Keratinocyte (primary cell): ENCODE results near the gene KLHL25. TPM values are rescaled to one million over a fixed set of nuclear protein-coding genes. Genes with fewer than 3 reads are reported as not detected.

Source experiments
- DNase-seq: peaks from one replicate; pipeline ENCODE4 v3.0.0-alpha.2; 2011; ENCODE audit warnings: low read depth, missing footprints, low spot score
- FAIRE-seq: peaks from 2 replicates; lab custom pipeline; 2011; peaks lifted over from hg19 to GRCh38; lab: Jason Lieb, UNC
- H2AFZ ChIP-seq: 2 replicates; pipeline ENCODE4 v1.6.0; 2012; ENCODE audit warnings: low read length, control low read depth, inconsistent platforms; ENCODE audit not compliant: control insufficient read depth
- H3K27ac ChIP-seq: 2 replicates; pipeline ENCODE4 v1.5.1; 2011; ENCODE audit warnings: low read length; ENCODE audit not compliant: control insufficient read depth, insufficient read depth
- H3K27me3 ChIP-seq: 3 replicates; pipeline ENCODE4 v1.6.0; 2011; ENCODE audit warnings: low read length; ENCODE audit not compliant: control insufficient read depth, insufficient read depth; ENCODE audit errors: extremely low read depth
- H3K36me3 ChIP-seq, 2 experiments: 2 replicates in 1 of 2; 3 replicates in 1 of 2; pipeline ENCODE4 v1.5.1; 2011; ENCODE audit warnings: low read length in 2 of 2, mild to moderate bottlenecking in 1 of 2; ENCODE audit not compliant: control insufficient read depth in 2 of 2, insufficient read depth in 2 of 2; ENCODE audit errors: extremely low read depth in 1 of 2
- H3K4me1 ChIP-seq: 3 replicates; pipeline ENCODE4 v1.5.1; 2011; ENCODE audit warnings: low read length; ENCODE audit not compliant: control insufficient read depth, insufficient read depth; ENCODE audit errors: extremely low read depth
- H3K4me2 ChIP-seq: 3 replicates; pipeline ENCODE4 v1.6.0; 2011; ENCODE audit warnings: low read depth, low read length; ENCODE audit not compliant: control insufficient read depth, insufficient read depth; ENCODE audit errors: extremely low read depth
- H3K4me3 ChIP-seq, 3 experiments: fragments of 200-600 bp in 1 of 3; sonication (generic) in 1 of 3; 2 replicates in 2 of 3; 3 replicates in 1 of 3; pipeline ENCODE4 v1.5.1; 2011 to 2016; ENCODE audit warnings: low read length in 3 of 3, mild to moderate bottlenecking in 3 of 3, control low read depth in 2 of 3, inconsistent platforms in 1 of 3, low read depth in 1 of 3, mixed read lengths in 1 of 3, mixed run types in 1 of 3, moderate library complexity in 1 of 3; ENCODE audit not compliant: control insufficient read depth in 2 of 3, insufficient read depth in 2 of 3; ENCODE audit errors: extremely low read depth in 1 of 3
- H3K79me2 ChIP-seq: 2 replicates; pipeline ENCODE4 v1.6.0; 2012; ENCODE audit warnings: low read length; ENCODE audit not compliant: control insufficient read depth, insufficient read depth
- H3K9ac ChIP-seq: 3 replicates; pipeline ENCODE4 v1.6.0; 2011; ENCODE audit warnings: low read length; ENCODE audit not compliant: control insufficient read depth, insufficient read depth; ENCODE audit errors: extremely low read depth
- H3K9me1 ChIP-seq: 3 replicates; pipeline ENCODE4 v1.6.0; 2011; ENCODE audit warnings: low read length; ENCODE audit not compliant: control insufficient read depth, insufficient read depth; ENCODE audit errors: extremely low read depth
- H3K9me3 ChIP-seq: 2 replicates; pipeline ENCODE4 v1.5.1; 2012; ENCODE audit warnings: low read depth, low read length; ENCODE audit not compliant: control insufficient read depth
- H4K20me1 ChIP-seq: 3 replicates; pipeline ENCODE4 v1.6.0; 2011; ENCODE audit warnings: low read length; ENCODE audit not compliant: control insufficient read depth, insufficient read depth; ENCODE audit errors: extremely low read depth
- CTCF ChIP-seq, 3 experiments: IDR thresholded peaks in 1 of 3; conservative IDR thresholded peaks in 1 of 3; optimal IDR thresholded peaks in 1 of 3; 2 replicates in 2 of 3; 3 replicates in 1 of 3; pipeline versions ENCODE3 to v1.5.1; 2011; ENCODE audit warnings: low read length in 3 of 3, mild to moderate bottlenecking in 3 of 3, moderate library complexity in 2 of 3, control low read depth in 1 of 3, inconsistent platforms in 1 of 3; ENCODE audit not compliant: insufficient read depth in 2 of 3; ENCODE audit errors: extremely low read depth in 1 of 3
- EZH2 ChIP-seq: IDR thresholded peaks from one replicate; pipeline ENCODE4 v1.6.1; 2012; ENCODE audit warnings: inconsistent platforms, mild to moderate bottlenecking, low read length, moderate library complexity
- dilution Hi-C: fragments of 300-500 bp; cut with MboI; formaldehyde crosslinking; loops from one replicate; pipeline ENCODE4 v1.7.0; 2020; ENCODE audit warnings: low sequenced_read_pairs; ENCODE audit not compliant: extremely low pct_ligation_motif_present
- polyA plus RNA-seq, 5 experiments: library from polyadenylated mRNA; depleted of rRNA in 3 of 5; stranded (reverse) in 3 of 5; stranded (forward) in 1 of 5; unstranded in 1 of 5; fragments of >200 nt; gene quantifications; 1 replicate in 1 of 5; 2 replicates in 3 of 5; 3 replicates in 1 of 5; pipeline versions ENCODE4 v1.2.1 to v1.2.3, GENCODE V29; 2011 to 2012; ENCODE audit warnings: missing spikeins in 2 of 5, low read depth in 1 of 5, low replicate concordance in 1 of 5

The KLHL25 gene
- polyA plus RNA-seq, 1 donor (not counting 4 experiments of a cell fraction or from before 2014, with no cell fraction given): 2.1 TPM

GRCh38 chr15:85745525-85746150 lies 49.1 kb downstream of the KLHL25 start:
- no peak for FAIRE-seq

GRCh38 chr15:85745023-85745422 lies 49.7 kb downstream of the KLHL25 start:
- no peaks in the 10 kb centered on the region for H3K79me2 ChIP-seq
- no peak overlapping the region for H3K27ac ChIP-seq
- H3K9me3 ChIP-seq: no peaks in the 10 kb centered on the region
- DNase-seq (no peak), FAIRE-seq (no peak)
- no peak overlapping the region for H3K9ac ChIP-seq
- no peak overlapping the region for H3K4me3 ChIP-seq
- H3K27me3 ChIP-seq: no peaks in the 10 kb centered on the region
- dilution Hi-C loops: no loop called here
- no peak overlapping the region for H3K4me2 ChIP-seq
- H3K36me3 ChIP-seq: peaks cover 18 to 34% of the 10 kb centered on the region in 2 experiments
- peaks cover 3% of the 10 kb centered on the region for H3K9me1 ChIP-seq
- TF ChIP-seq CTCF (optimal IDR thresholded peaks at IDR 0.05 in 1 of 3, IDR thresholded peaks at IDR 0.05 in 1 of 3, conservative IDR thresholded peaks at IDR 0.05 in 1 of 3; ENCODE audit: extremely low read depth in 1 of 3, insufficient read depth in 2 of 3, low read length in 3 of 3) (no peak), EZH2 (no peak)
- no peaks in the 10 kb centered on the region for H4K20me1 ChIP-seq
- peaks cover 14% of the 10 kb centered on the region for H3K4me1 ChIP-seq
- H2AFZ ChIP-seq: no peak overlapping the region

More at GRCh38 chr15:85745525-85746150, 49.1 kb downstream of the KLHL25 start:
- no peak overlapping the region for H3K4me2 ChIP-seq
- H3K4me3 ChIP-seq: no peak overlapping the region
- H2AFZ ChIP-seq: no peak overlapping the region
- H3K36me3 ChIP-seq: peaks cover 18 to 31% of the 10 kb centered on the region in 2 experiments
- dilution Hi-C loops: no loop called here
- peaks cover 3% of the 10 kb centered on the region for H3K9me1 ChIP-seq
- H3K27me3 ChIP-seq: no peaks in the 10 kb centered on the region
- no peaks in the 10 kb centered on the region for H3K79me2 ChIP-seq
- no peaks in the 10 kb centered on the region for H3K9me3 ChIP-seq
- H3K27ac ChIP-seq: no peak overlapping the region
- no peak for DNase-seq
- H4K20me1 ChIP-seq: no peaks in the 10 kb centered on the region
- H3K4me1 ChIP-seq: peaks cover 14% of the 10 kb centered on the region
- TF ChIP-seq EZH2 (no peak), CTCF (optimal IDR thresholded peaks at IDR 0.05 in 1 of 3, IDR thresholded peaks at IDR 0.05 in 1 of 3, conservative IDR thresholded peaks at IDR 0.05 in 1 of 3; ENCODE audit: extremely low read depth in 1 of 3, insufficient read depth in 2 of 3, low read length in 3 of 3) (no peak)
- H3K9ac ChIP-seq: no peak overlapping the region
